Mesothelial cell of epicardium (in vitro differentiated cells): Measurements from ENCODE around the gene S1PR3. TPM values are rescaled to one million over a fixed set of nuclear protein-coding genes. Genes with fewer than 3 reads are reported as not detected.

Experiments used
- DNase-seq, 2 experiments: peaks; one replicate each; pipeline ENCODE4 v3.0.0; 2021; ENCODE audit warnings: low spot score in 2 of 2; ENCODE audit not compliant: unreplicated experiment in 2 of 2
- H3K27ac Mint-ChIP-seq: 2 replicates; pipeline ENCODE4 v1.8.0; 2021; ENCODE audit warnings: mixed read lengths
- H3K27me3 Mint-ChIP-seq: 2 replicates; pipeline ENCODE4 v1.8.0; 2021; ENCODE audit warnings: low read depth, mixed read lengths
- H3K36me3 Mint-ChIP-seq: 2 replicates; pipeline ENCODE4 v1.8.0; 2021; ENCODE audit warnings: mixed read lengths
- H3K4me1 Mint-ChIP-seq: 2 replicates; pipeline ENCODE4 v1.8.0; 2021; ENCODE audit warnings: mixed read lengths
- H3K4me3 Mint-ChIP-seq: 2 replicates; pipeline ENCODE4 v1.8.0; 2021; ENCODE audit warnings: mild to moderate bottlenecking, moderate library complexity, mixed read lengths
- H3K9me3 Mint-ChIP-seq: 2 replicates; pipeline ENCODE4 v1.8.0; 2021; ENCODE audit warnings: mixed read lengths
- total RNA-seq: library from RNA; stranded (reverse); gene quantifications from 3 replicates; pipeline ENCODE4 v1.2.1, GENCODE V29; 2021
- TF ChIP-seq, protein P1 (sequence below): fragments of 200-600 bp; sonication (generic); IDR thresholded peaks from one replicate; pipeline ENCODE4 v1.5.0; 2021; ENCODE audit warnings: antibody characterized with exemption; ENCODE audit not compliant: unreplicated experiment

The S1PR3 gene
- total RNA-seq, 1 donor from 2014 or later, result 38.2 TPM

DNA sequence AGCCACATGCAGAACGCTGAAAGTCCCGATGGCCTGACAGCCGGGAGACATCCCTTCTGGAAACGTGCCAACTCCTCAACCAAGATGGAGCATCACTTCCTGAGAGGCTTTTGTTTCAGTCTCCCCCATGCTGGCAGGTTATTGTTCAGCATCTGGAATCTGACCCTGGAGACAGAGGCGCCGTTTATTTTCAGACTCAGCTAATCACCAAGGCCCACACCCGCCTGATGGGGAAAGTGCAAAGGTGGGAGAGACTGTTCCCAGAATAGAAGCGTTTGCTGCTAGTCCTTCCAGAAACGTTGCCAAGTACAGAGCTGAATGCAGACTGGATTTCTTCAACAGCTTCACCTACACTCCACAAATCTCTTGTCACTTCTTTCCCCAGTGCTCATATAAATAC lies 41.8 kb upstream of the S1PR3 start:
- Mint-ChIP-seq H3K27ac (no peak overlapping the region), H3K36me3 (no peaks in the 10 kb centered on the region), H3K4me1 (peaks cover 32% of the 10 kb centered on the region), H3K4me3 (no peak overlapping the region), H3K27me3 (no peaks in the 10 kb centered on the region), H3K9me3 (no peaks in the 10 kb centered on the region)
- no peak for DNase-seq
- TF ChIP-seq, protein P1, sequence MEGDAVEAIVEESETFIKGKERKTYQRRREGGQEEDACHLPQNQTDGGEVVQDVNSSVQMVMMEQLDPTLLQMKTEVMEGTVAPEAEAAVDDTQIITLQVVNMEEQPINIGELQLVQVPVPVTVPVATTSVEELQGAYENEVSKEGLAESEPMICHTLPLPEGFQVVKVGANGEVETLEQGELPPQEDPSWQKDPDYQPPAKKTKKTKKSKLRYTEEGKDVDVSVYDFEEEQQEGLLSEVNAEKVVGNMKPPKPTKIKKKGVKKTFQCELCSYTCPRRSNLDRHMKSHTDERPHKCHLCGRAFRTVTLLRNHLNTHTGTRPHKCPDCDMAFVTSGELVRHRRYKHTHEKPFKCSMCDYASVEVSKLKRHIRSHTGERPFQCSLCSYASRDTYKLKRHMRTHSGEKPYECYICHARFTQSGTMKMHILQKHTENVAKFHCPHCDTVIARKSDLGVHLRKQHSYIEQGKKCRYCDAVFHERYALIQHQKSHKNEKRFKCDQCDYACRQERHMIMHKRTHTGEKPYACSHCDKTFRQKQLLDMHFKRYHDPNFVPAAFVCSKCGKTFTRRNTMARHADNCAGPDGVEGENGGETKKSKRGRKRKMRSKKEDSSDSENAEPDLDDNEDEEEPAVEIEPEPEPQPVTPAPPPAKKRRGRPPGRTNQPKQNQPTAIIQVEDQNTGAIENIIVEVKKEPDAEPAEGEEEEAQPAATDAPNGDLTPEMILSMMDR, result no peak

DNA sequence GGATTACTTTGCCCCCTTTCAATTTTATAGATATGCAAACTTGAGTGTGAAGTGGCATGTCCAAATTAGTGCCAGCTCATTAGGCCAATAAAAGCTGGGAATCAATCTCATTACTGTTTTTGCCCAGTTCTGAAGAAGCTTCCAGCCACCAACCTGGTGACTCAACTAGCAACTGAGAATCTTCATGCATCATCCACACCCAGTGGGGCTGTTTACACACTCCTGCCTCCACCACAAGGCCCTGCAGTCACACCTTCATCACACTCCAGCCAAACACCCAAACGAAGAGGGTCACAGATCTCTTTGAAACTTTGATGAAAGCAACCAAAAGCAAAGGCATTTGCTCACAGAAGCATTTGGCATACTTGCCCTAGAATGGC lies 41.3 kb upstream of the S1PR3 start:
- TF ChIP-seq, protein P1, result no peak
- Mint-ChIP-seq H3K36me3 (no peaks in the 10 kb centered on the region), H3K27ac (peak overlapping the region; percentile 16), H3K9me3 (no peaks in the 10 kb centered on the region), H3K4me3 (no peak overlapping the region), H3K4me1 (peaks cover 32% of the 10 kb centered on the region), H3K27me3 (no peaks in the 10 kb centered on the region)
- DNase-seq, result no peak

DNA sequence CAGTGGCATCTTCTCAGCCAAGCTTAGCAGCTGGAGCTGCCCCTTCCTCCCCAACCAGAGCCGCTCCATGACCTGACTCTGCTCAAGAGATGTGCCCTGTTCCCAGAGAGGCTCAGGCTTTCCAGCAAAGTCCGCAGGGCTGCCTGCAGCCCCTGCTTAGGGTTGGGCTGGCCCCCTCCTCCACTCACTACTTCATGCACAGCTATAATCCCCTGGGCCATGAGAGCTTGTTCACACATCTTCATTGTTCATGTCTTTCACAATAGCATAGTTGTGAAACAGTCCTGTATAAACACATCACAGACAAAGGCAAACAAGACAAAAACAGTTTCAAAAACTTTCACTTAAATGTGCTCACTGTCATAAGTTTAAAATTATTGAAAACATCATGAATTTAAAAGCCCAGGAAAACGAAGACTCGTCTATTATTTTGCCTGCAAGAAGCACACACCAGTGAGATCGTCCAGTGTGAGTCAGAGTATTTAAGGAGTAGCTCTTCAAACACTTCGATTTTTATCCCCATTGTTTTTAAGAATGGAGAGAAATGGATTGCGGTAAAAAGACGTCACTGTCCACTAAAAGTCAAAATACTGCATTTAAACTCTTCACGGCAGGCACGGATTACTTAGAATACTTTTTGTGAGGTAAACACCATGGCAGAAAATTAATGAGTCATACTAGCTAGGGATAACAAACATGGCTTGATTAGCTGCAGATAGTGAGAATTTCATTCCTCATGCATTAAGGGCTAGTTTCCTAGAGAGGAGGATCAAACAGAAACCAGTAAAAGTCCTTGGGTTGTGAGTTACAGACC lies 40.7 kb upstream of the S1PR3 start:
- H3K27ac Mint-ChIP-seq, result peak overlapping the region; percentile 2
- no peaks in the 10 kb centered on the region for H3K9me3 Mint-ChIP-seq
- TF ChIP-seq, protein P1, result no peak
- H3K36me3 Mint-ChIP-seq, result no peaks in the 10 kb centered on the region
- H3K27me3 Mint-ChIP-seq, result no peaks in the 10 kb centered on the region
- DNase-seq, result no peak
- peaks cover 32% of the 10 kb centered on the region for H3K4me1 Mint-ChIP-seq
- H3K4me3 Mint-ChIP-seq, result no peak overlapping the region

DNA sequence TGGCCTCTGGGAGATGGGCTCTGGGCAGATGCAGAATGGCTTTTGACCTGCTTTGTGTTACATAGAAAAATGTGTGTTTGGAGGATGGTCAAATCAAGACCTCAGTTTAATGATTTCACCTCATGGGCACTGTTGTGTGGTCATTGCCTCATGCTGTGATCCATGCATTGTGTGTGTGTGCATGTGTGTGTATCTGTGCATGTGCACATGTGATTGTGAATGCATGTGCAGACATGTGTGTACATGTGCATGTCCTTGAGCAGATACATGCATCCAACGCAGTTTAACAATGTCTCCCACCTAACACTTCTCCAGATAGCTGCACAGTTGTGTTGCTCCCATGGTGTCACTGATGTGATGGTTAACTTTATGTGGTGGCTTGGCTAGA lies 40.1 kb upstream of the S1PR3 start:
- DNase-seq, result no peak
- H3K4me1 Mint-ChIP-seq, result peaks cover 32% of the 10 kb centered on the region
- no peaks in the 10 kb centered on the region for H3K36me3 Mint-ChIP-seq
- no peak overlapping the region for H3K27ac Mint-ChIP-seq
- TF ChIP-seq, protein P1, result no peak
- no peak overlapping the region for H3K4me3 Mint-ChIP-seq
- H3K9me3 Mint-ChIP-seq, result no peaks in the 10 kb centered on the region
- no peaks in the 10 kb centered on the region for H3K27me3 Mint-ChIP-seq

DNA sequence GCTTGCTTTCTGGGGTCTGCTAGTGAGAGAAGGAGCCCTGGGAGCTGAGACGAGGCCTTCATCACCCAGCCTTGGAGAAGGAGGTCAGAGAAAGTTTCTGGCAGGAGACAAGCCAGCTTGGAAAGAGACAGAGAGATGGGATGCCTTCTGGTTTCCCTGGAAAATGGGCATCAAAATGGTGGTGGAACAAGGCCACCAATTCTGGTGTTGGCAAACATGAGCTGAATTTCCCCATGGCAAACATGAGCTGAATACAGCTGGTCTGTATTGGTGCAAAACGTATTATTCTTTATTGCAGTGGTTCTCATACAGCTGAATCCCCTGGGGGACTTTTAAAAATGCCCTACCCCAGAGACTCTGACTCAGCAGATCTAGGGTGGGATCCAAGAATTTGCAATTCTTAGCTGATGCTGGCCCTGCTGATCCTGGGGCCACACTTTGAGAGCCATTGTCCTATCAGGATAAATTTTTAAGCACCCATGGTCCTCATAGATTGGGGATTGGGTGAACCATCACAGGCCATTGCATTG lies 39.1 kb upstream of the S1PR3 start:
- TF ChIP-seq, protein P1, result no peak
- Mint-ChIP-seq H3K27me3 (peaks cover 2% of the 10 kb centered on the region), H3K4me3 (no peak overlapping the region), H3K27ac (no peak overlapping the region), H3K4me1 (peaks cover 32% of the 10 kb centered on the region), H3K36me3 (no peaks in the 10 kb centered on the region), H3K9me3 (no peaks in the 10 kb centered on the region)
- DNase-seq, result no peak
